ENCODE results near the gene CRYBA4. TPM values are rescaled to one million over a fixed set of nuclear protein-coding genes. Genes with fewer than 3 reads are reported as not detected.

The CRYBA4 gene
- total RNA-seq, 4 donors from 2014 or later: not detected

GRCh38 chr22:26601726-26602125, 20.0 kb upstream of the CRYBA4 start:
- Histone ChIP-seq H3K36me3 (no peaks in the 10 kb centered on the region), H3K4me1 (no peaks in the 10 kb centered on the region), H3K27ac (replicated peaks in 1 of 4) (no peak overlapping the region), H3K27me3 (peaks cover 0 to 27% (median 0%) of the 10 kb centered on the region in 4 donors), H3K4me3 (no peak overlapping the region), H3K9me3 (no peaks in the 10 kb centered on the region)
- no peak for DNase-seq (ENCODE audit: extremely low spot score)
- intact Hi-C loops (cut with DNase I): no loop called here
- 83% methylated on average over 11 of the region's 12 CpGs for WGBS
- TF ChIP-seq CTCF (IDR thresholded peaks at IDR 0.05) (no peak), POLR2A (IDR thresholded peaks at IDR 0.05; ENCODE audit: low read depth) (no peak)

GRCh38 chr22:26602127-26602526, 19.6 kb upstream of the CRYBA4 start:
- H3K36me3 ChIP-seq: no peaks in the 10 kb centered on the region
- peaks cover 0 to 25% (median 0%) of the 10 kb centered on the region in 4 donors for H3K27me3 ChIP-seq
- 94% methylated on average over 4 of the region's 4 CpGs for WGBS
- no peak for DNase-seq (ENCODE audit: extremely low spot score)
- no peak overlapping the region for H3K4me3 ChIP-seq
- H3K9me3 ChIP-seq: no peaks in the 10 kb centered on the region
- H3K27ac ChIP-seq (replicated peaks in 1 of 4): no peak overlapping the region
- intact Hi-C loops (cut with DNase I): no loop called here
- H3K4me1 ChIP-seq: no peaks in the 10 kb centered on the region
- TF ChIP-seq POLR2A (IDR thresholded peaks at IDR 0.05; ENCODE audit: low read depth): no peak
- TF ChIP-seq POLR2AphosphoS5 (IDR thresholded peaks at IDR 0.05): no peak
- no peak for TF ChIP-seq EP300 (IDR thresholded peaks at IDR 0.05)
- no peak for TF ChIP-seq CTCF (IDR thresholded peaks at IDR 0.05)

- H3K9me3 ChIP-seq: no peaks in the 10 kb centered on the region
- no peak for DNase-seq (ENCODE audit: extremely low spot score)
- H3K36me3 ChIP-seq: no peaks in the 10 kb centered on the region
- intact Hi-C loops (cut with DNase I): no loop called here
- peaks cover 0 to 12% (median 0%) of the 10 kb centered on the region in 4 donors for H3K27me3 ChIP-seq
- no peak overlapping the region for H3K4me3 ChIP-seq
- 71% methylated on average over 1 of the region's 1 CpG for WGBS
- no peak overlapping the region for H3K27ac ChIP-seq (replicated peaks in 1 of 4)
- TF ChIP-seq CTCF (IDR thresholded peaks at IDR 0.05): no peak
- no peak for TF ChIP-seq POLR2A (IDR thresholded peaks at IDR 0.05; ENCODE audit: low read depth)
- no peak for TF ChIP-seq POLR2AphosphoS5 (IDR thresholded peaks at IDR 0.05)
- TF ChIP-seq EP300 (IDR thresholded peaks at IDR 0.05): no peak
- H3K4me1 ChIP-seq: no peaks in the 10 kb centered on the region
Observed at GRCh38 chr22:26604368-26604767, 17.4 kb upstream of the CRYBA4 start.

GRCh38 chr22:26606611-26607010, 15.2 kb upstream of the CRYBA4 start:
- intact Hi-C loops (cut with DNase I): no loop called here
- no peaks in the 10 kb centered on the region for H3K36me3 ChIP-seq
- TF ChIP-seq POLR2AphosphoS5 (IDR thresholded peaks at IDR 0.05) (no peak), POLR2A (IDR thresholded peaks at IDR 0.05; ENCODE audit: low read depth) (no peak), CTCF (IDR thresholded peaks at IDR 0.05) (no peak), EP300 (IDR thresholded peaks at IDR 0.05) (no peak)
- no peak overlapping the region for H3K4me3 ChIP-seq
- no peak overlapping the region for H3K27ac ChIP-seq (replicated peaks in 1 of 4)
- 78% methylated on average over 4 of the region's 4 CpGs for WGBS
- peaks cover 0 to under 1% (median 0%) of the 10 kb centered on the region in 4 donors for H3K27me3 ChIP-seq
- no peaks in the 10 kb centered on the region for H3K4me1 ChIP-seq
- H3K9me3 ChIP-seq: no peaks in the 10 kb centered on the region
- DNase-seq (ENCODE audit: extremely low spot score): no peak

- H3K27ac ChIP-seq (replicated peaks in 1 of 4): no peak overlapping the region
- WGBS: 37% methylated on average over 2 of the region's 2 CpGs
- intact Hi-C loops (cut with DNase I): no loop called here
- no peaks in the 10 kb centered on the region for H3K36me3 ChIP-seq
- H3K27me3 ChIP-seq: peaks cover 0 to 15% (median 0%) of the 10 kb centered on the region in 4 donors
- TF ChIP-seq EP300 (IDR thresholded peaks at IDR 0.05) (no peak), POLR2AphosphoS5 (IDR thresholded peaks at IDR 0.05) (no peak), CTCF (IDR thresholded peaks at IDR 0.05) (no peak), POLR2A (IDR thresholded peaks at IDR 0.05; ENCODE audit: low read depth) (no peak)
- H3K4me1 ChIP-seq: no peaks in the 10 kb centered on the region
- no peak overlapping the region for H3K4me3 ChIP-seq
- no peak for DNase-seq (ENCODE audit: extremely low spot score)
- H3K9me3 ChIP-seq: no peaks in the 10 kb centered on the region
Observed at GRCh38 chr22:26608129-26608528, 13.6 kb upstream of the CRYBA4 start.
